Calu3 (cell line): ENCODE data around the gene AK4. TPM values are rescaled to one million over a fixed set of nuclear protein-coding genes. Genes with fewer than 3 reads are reported as not detected.

Experiments used
- BruUV-seq: library from RNA; stranded (reverse); fragments of 400-500 nt; replicated peaks from 2 replicates; lab custom pipeline; 2021; lab: Mats Ljungman, UMichigan
- CTCF ChIA-PET: fragments of 300-600 bp; sonication (Branson Sonifier 250); formaldehyde crosslinking; loops from one replicate; lab custom pipeline; 2022; ENCODE audit warnings: antibody characterized with exemption; lab: Charles Lee
- DNase-seq: peaks from one replicate; pipeline ENCODE4 v3.0.0; 2022
- H3K27ac Mint-ChIP-seq: one replicate; pipeline ENCODE4 v1.8.0; 2022; ENCODE audit warnings: mixed read lengths; ENCODE audit not compliant: unreplicated experiment
- H3K27me3 Mint-ChIP-seq: one replicate; pipeline ENCODE4 v1.8.0; 2022; ENCODE audit warnings: mixed read lengths; ENCODE audit not compliant: unreplicated experiment
- H3K36me3 Mint-ChIP-seq: one replicate; pipeline ENCODE4 v1.8.0; 2022; ENCODE audit warnings: mild to moderate bottlenecking, moderate library complexity, mixed read lengths; ENCODE audit not compliant: insufficient read depth, unreplicated experiment
- H3K4me1 Mint-ChIP-seq: one replicate; pipeline ENCODE4 v1.8.0; 2022; ENCODE audit warnings: mild to moderate bottlenecking, low read depth, mixed read lengths; ENCODE audit not compliant: unreplicated experiment
- H3K4me3 Mint-ChIP-seq: one replicate; pipeline ENCODE4 v1.8.0; 2022; ENCODE audit warnings: mild to moderate bottlenecking, low read depth, moderate library complexity, mixed read lengths; ENCODE audit not compliant: unreplicated experiment
- H3K9me3 Mint-ChIP-seq: one replicate; pipeline ENCODE4 v1.8.0; 2022; ENCODE audit warnings: low read depth, mixed read lengths; ENCODE audit not compliant: unreplicated experiment
- intact Hi-C: fragments of 100-400 bp; cut with micrococcal nuclease; formaldehyde crosslinking; loops from one replicate; pipeline ENCODE4 v1.10.0; 2022; ENCODE audit not compliant: unreplicated experiment
- total RNA-seq: library from RNA; stranded (reverse); gene quantifications from 2 replicates; pipeline ENCODE4 v1.2.3, GENCODE V29; 2022
- TF ChIP-seq, protein P1 (sequence below): fragments of 200-600 bp; IDR thresholded peaks from one replicate; pipeline ENCODE4 v1.8.0; 2022; ENCODE audit warnings: antibody characterized with exemption; ENCODE audit not compliant: unreplicated experiment

AK4 gene
- total RNA-seq, 1 experiment from 2014 or later, result 49.9 TPM

GRCh38 chr1:65175171-65176055 is 27.4 kb downstream of the AK4 start:
- Mint-ChIP-seq H3K27me3 (no peaks in the 10 kb centered on the region), H3K9me3 (no peaks in the 10 kb centered on the region), H3K36me3 (peaks cover 16% of the 10 kb centered on the region), H3K4me3 (no peak overlapping the region), H3K4me1 (peaks cover 81% of the 10 kb centered on the region), H3K27ac (peak overlapping the region; percentile 36)
- DNase-seq, result no peak
- no TSS peak for BruUV-seq
- TF ChIP-seq, protein P1, sequence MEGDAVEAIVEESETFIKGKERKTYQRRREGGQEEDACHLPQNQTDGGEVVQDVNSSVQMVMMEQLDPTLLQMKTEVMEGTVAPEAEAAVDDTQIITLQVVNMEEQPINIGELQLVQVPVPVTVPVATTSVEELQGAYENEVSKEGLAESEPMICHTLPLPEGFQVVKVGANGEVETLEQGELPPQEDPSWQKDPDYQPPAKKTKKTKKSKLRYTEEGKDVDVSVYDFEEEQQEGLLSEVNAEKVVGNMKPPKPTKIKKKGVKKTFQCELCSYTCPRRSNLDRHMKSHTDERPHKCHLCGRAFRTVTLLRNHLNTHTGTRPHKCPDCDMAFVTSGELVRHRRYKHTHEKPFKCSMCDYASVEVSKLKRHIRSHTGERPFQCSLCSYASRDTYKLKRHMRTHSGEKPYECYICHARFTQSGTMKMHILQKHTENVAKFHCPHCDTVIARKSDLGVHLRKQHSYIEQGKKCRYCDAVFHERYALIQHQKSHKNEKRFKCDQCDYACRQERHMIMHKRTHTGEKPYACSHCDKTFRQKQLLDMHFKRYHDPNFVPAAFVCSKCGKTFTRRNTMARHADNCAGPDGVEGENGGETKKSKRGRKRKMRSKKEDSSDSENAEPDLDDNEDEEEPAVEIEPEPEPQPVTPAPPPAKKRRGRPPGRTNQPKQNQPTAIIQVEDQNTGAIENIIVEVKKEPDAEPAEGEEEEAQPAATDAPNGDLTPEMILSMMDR, result no peak
- CTCF ChIA-PET, result interaction anchor here (0.6 to 2.1 kb wide), 3 partner anchors 15 to 67 kb away, joined by 4 to 5 read pairs (median 5); partner anchors contain the start of gene AK4
- intact Hi-C loops, result loop anchor here (2.0 to 5.0 kb wide), 3 partner anchors 33 to 109 kb away; no protein-coding TSS in a partner anchor

GRCh38 chr1:65176056-65176450 is 28.1 kb downstream of the AK4 start:
- DNase-seq, result no peak
- Mint-ChIP-seq H3K4me1 (peaks cover 84% of the 10 kb centered on the region), H3K27me3 (no peaks in the 10 kb centered on the region), H3K9me3 (no peaks in the 10 kb centered on the region), H3K27ac (peak overlapping the region; percentile 36), H3K36me3 (peaks cover 16% of the 10 kb centered on the region), H3K4me3 (no peak overlapping the region)
- no TSS peak for BruUV-seq
- intact Hi-C loops, result loop anchor here (2.0 to 5.0 kb wide), 2 partner anchors 34 to 109 kb away; no protein-coding TSS in a partner anchor
- TF ChIP-seq, protein P1, result no peak
- CTCF ChIA-PET, result interaction anchor here (0.6 to 2.1 kb wide), 3 partner anchors 16 to 46 kb away, joined by 4 to 5 read pairs (median 5); partner anchors contain the start of gene AK4

DNA sequence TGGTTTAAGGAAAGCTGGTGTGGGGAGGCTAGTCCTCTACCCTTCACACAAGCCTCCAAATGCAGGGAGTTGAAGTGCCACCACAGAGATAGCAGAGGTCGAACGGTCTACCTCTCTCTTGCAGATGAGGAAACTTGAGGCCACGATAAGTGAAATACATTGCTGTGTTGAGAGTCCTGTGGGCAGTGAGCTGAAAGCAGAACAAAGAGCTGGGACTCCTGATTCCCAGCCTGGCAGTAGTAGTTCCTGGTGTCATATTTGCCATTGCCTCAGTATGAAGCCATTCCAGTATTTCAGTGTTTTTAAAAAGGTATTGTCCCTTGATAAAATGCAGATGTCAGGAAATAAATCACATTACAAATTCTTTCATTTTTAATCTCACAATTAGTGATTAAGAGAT is 28.6 kb downstream of the AK4 start:
- CTCF ChIA-PET, result interaction anchor here (0.8 to 2.1 kb wide), 4 partner anchors 9 to 47 kb away, joined by 3 to 5 read pairs (median 4); partner anchors contain the start of gene AK4
- intact Hi-C loops, result loop anchor here (2.0 to 5.0 kb wide), 2 partner anchors 34 to 110 kb away; no protein-coding TSS in a partner anchor
- TF ChIP-seq, protein P1, result no peak

GRCh38 chr1:65177457-65177856 is 29.5 kb downstream of the AK4 start:
- peaks cover 16% of the 10 kb centered on the region for H3K36me3 Mint-ChIP-seq
- TF ChIP-seq, protein P1, result no peak
- intact Hi-C loops, result loop anchor here (2.0 to 5.0 kb wide), 2 partner anchors 35 to 111 kb away; no protein-coding TSS in a partner anchor
- H3K4me1 Mint-ChIP-seq, result peaks cover 92% of the 10 kb centered on the region
- H3K9me3 Mint-ChIP-seq, result no peaks in the 10 kb centered on the region
- no TSS peak for BruUV-seq
- peak; percentile 30 for DNase-seq
- H3K27ac Mint-ChIP-seq, result peak overlapping the region; percentile 36
- peak overlapping the region; percentile 29 for H3K4me3 Mint-ChIP-seq
- no peaks in the 10 kb centered on the region for H3K27me3 Mint-ChIP-seq
- CTCF ChIA-PET, result interaction anchor here (1.1 to 2.1 kb wide), 3 partner anchors 10 to 32 kb away, joined by 3 to 5 read pairs (median 5); partner anchors contain the start of gene AK4

More for the DNA sequence above, 28.6 kb downstream of the AK4 start:
- no peaks in the 10 kb centered on the region for H3K27me3 Mint-ChIP-seq
- H3K9me3 Mint-ChIP-seq, result no peaks in the 10 kb centered on the region
- H3K36me3 Mint-ChIP-seq, result peaks cover 16% of the 10 kb centered on the region
- peaks cover 85% of the 10 kb centered on the region for H3K4me1 Mint-ChIP-seq
- H3K4me3 Mint-ChIP-seq, result no peak overlapping the region
- no peak for DNase-seq
- no TSS peak for BruUV-seq
- H3K27ac Mint-ChIP-seq, result peak overlapping the region; percentile 36
